Stimulated activated CD4-positive, alpha-beta T cell treated with anti-CD3 and anti-CD28 coated beads, Interleukin-4, amount 100 ng/mL, for 24 hours (primary cell): ENCODE data around the gene CPXM2.

Experiments used
- DNase-seq: peaks from one replicate; pipeline ENCODE4 v3.0.0-alpha.2; 2020

Gene CPXM2

GRCh38 chr10:123891144-123892071 is at the start of gene CPXM2:
CPXM2 (minus strand) TSS chr10:123891807; CDS start chr10:123891659, 148 bp downstream.
- DNase-seq = no peak

- no peak for DNase-seq
Measured at GRCh38 chr10:123939591-123939990, 48.0 kb upstream of the CPXM2 start.

GRCh38 chr10:123938890-123939289 is 47.3 kb upstream of the CPXM2 start:
- DNase-seq = no peak

- DNase-seq = no peak
Measured at GRCh38 chr10:123936426-123936825, 44.8 kb upstream of the CPXM2 start.

GRCh38 chr10:123935680-123936079 is 44.1 kb upstream of the CPXM2 start:
- DNase-seq = no peak

GRCh38 chr10:123934846-123935245 is 43.2 kb upstream of the CPXM2 start:
- no peak for DNase-seq

GRCh38 chr10:123930340-123931001 is 38.9 kb upstream of the CPXM2 start:
- DNase-seq = no peak

GRCh38 chr10:123929791-123930190 is 38.2 kb upstream of the CPXM2 start:
- DNase-seq = no peak

- DNase-seq = no peak
Measured at GRCh38 chr10:123928427-123928826, 36.8 kb upstream of the CPXM2 start.

GRCh38 chr10:123926401-123927264 is 35.0 kb upstream of the CPXM2 start:
- DNase-seq = no peak

GRCh38 chr10:123922126-123922525 is 30.5 kb upstream of the CPXM2 start:
- no peak for DNase-seq

- no peak for DNase-seq
Measured at GRCh38 chr10:123916775-123917174, 25.2 kb upstream of the CPXM2 start.

GRCh38 chr10:123913688-123914268 is 22.2 kb upstream of the CPXM2 start:
- DNase-seq = no peak

GRCh38 chr10:123912871-123913270 is 21.3 kb upstream of the CPXM2 start:
- no peak for DNase-seq

- no peak for DNase-seq
Measured at GRCh38 chr10:123912466-123912865, 20.9 kb upstream of the CPXM2 start.

- no peak for DNase-seq
Measured at GRCh38 chr10:123911866-123912265, 20.3 kb upstream of the CPXM2 start.

GRCh38 chr10:123909866-123910265 is 18.3 kb upstream of the CPXM2 start:
- DNase-seq = no peak

- no peak for DNase-seq
Measured at GRCh38 chr10:123909426-123909825, 17.8 kb upstream of the CPXM2 start.

- no peak for DNase-seq
Measured at GRCh38 chr10:123908379-123908778, 16.8 kb upstream of the CPXM2 start.

- DNase-seq = no peak
Measured at GRCh38 chr10:123906884-123907652, 15.5 kb upstream of the CPXM2 start.

GRCh38 chr10:123906296-123906695 is 14.7 kb upstream of the CPXM2 start:
- DNase-seq = no peak

- DNase-seq = no peak
Measured at GRCh38 chr10:123904834-123905409, 13.3 kb upstream of the CPXM2 start.
